ENCODE measurements around the gene PTTG1IP. TPM values are rescaled to one million over a fixed set of nuclear protein-coding genes. Genes with fewer than 3 reads are reported as not detected.

PTTG1IP gene
- total RNA-seq, 2 experiments from 2014 or later = 38.9 to 58.1 TPM

DNA sequence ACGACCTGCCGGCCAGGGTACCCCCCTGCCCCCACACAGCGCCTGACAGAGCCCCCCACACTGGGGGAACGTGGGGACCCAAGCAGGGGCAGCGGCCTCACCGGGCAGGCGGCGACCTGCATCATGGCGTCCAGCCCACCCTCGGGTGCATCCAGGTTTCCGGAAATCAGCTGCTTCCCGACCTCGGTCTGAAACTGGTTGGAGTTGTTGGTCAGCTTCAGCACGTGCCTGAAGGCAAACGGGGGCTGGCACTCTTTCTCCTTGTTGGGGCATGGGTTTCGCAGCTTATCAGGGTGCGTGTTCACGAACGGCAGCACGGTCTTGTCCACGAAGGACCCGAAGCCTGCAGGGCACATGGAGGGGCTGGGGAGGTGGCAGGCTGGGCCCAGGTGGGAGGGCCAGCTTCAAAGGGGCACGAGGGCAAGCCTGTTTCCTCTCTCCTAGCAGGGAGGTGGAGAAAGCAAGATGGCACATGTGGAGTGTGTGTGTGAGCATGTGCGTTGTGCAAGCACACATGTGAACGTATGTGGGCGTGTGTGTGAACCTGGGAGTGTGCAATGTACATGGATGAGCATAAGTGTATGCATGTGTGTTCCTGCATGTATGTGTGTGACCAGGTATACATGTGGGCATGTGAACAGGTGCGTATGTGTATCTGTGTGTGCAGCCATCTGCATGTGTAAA is 28.0 kb upstream of the PTTG1IP start:
- TF ChIP-seq, protein P1, sequence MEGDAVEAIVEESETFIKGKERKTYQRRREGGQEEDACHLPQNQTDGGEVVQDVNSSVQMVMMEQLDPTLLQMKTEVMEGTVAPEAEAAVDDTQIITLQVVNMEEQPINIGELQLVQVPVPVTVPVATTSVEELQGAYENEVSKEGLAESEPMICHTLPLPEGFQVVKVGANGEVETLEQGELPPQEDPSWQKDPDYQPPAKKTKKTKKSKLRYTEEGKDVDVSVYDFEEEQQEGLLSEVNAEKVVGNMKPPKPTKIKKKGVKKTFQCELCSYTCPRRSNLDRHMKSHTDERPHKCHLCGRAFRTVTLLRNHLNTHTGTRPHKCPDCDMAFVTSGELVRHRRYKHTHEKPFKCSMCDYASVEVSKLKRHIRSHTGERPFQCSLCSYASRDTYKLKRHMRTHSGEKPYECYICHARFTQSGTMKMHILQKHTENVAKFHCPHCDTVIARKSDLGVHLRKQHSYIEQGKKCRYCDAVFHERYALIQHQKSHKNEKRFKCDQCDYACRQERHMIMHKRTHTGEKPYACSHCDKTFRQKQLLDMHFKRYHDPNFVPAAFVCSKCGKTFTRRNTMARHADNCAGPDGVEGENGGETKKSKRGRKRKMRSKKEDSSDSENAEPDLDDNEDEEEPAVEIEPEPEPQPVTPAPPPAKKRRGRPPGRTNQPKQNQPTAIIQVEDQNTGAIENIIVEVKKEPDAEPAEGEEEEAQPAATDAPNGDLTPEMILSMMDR (conservative IDR thresholded peaks at IDR 0.05; ENCODE audit: low read length) = no peak
- TF ChIP-seq EZH2phosphoT487 (IDR thresholded peaks at IDR 0.05; ENCODE audit: borderline replicate concordance, low read depth, low read length) = no peak
- no peaks in the 10 kb centered on the region for H3K9me2 ChIP-seq (ENCODE audit: insufficient read depth, low read length)

DNA sequence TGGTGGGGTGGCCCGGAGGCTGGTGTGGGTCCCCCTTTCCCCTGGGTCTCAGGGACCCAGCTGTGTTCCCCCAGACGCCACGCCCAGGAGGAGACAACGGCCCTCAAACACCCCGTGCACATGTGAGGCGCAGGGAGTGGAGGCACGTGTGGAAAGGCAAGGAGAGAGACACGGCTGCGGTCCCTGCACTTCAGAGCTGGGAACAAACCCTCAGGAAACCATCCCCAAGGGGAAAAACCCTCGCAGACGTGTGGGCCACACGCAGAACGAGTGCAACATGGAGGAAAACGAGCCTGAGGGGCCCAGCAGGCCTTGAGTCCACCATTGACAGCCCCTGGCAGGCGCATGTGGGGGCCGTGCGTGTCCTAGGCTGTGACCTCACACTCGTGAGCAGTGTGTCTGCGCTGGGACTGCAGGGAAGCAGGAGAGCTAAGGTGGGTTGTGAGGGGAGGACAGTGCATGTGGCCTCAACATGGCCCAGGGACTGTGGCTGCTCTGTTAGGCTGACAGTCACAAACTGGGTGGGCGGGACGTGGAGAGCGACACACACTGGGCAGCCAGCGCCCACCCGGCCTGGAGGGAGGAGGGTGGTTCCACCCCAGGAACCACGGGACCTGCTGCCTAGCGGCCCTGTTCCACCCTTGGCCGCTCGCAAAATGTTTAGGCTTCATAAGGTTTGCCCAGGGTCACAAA is 27.2 kb upstream of the PTTG1IP start:
- no peaks in the 10 kb centered on the region for H3K4me1 ChIP-seq (ENCODE audit: insufficient read depth, low read length, poor library complexity, severe bottlenecking)
- no peak overlapping the region for H3K4me2 ChIP-seq (ENCODE audit: low read length)
- no peaks in the 10 kb centered on the region for H3K9me3 ChIP-seq (ENCODE audit: low read length)
- no peak for DNase-seq (ENCODE audit: low spot score)
- no peak overlapping the region for H2AFZ ChIP-seq (ENCODE audit: low read length)
- POLR2A ChIA-PET = no interaction called here
- H3K27ac ChIP-seq (ENCODE audit: low read depth, low read length, poor library complexity, severe bottlenecking) = no peak overlapping the region
- H3K9me2 ChIP-seq (ENCODE audit: insufficient read depth, low read length) = no peaks in the 10 kb centered on the region
- CTCF ChIA-PET (ENCODE audit: unreplicated experiment) = no interaction called here
- TF ChIP-seq, protein P1 (conservative IDR thresholded peaks at IDR 0.05; ENCODE audit: low read length) = no peak
- no peak for TF ChIP-seq EZH2phosphoT487 (IDR thresholded peaks at IDR 0.05; ENCODE audit: borderline replicate concordance, low read depth, low read length)
- intact Hi-C loops (cut with micrococcal nuclease; ENCODE audit: unreplicated experiment) = no loop called here
- no peaks in the 10 kb centered on the region for H4K20me1 ChIP-seq (ENCODE audit: insufficient read depth, low read length)
- H3K36me3 ChIP-seq (ENCODE audit: insufficient read depth, low read length) = no peaks in the 10 kb centered on the region
- no peaks in the 10 kb centered on the region for H3K79me2 ChIP-seq (ENCODE audit: insufficient read depth, low read depth, low read length)
- no TSS peak for BruUV-seq (replicated peaks)
- H3K4me3 ChIP-seq (ENCODE audit: low read depth, low read length, poor library complexity, severe bottlenecking) = no peak overlapping the region

More for the DNA sequence above, 28.0 kb upstream of the PTTG1IP start:
- H2AFZ ChIP-seq (ENCODE audit: low read length) = no peak overlapping the region
- no peaks in the 10 kb centered on the region for H3K9me3 ChIP-seq (ENCODE audit: low read length)
- H3K79me2 ChIP-seq (ENCODE audit: insufficient read depth, low read depth, low read length) = no peaks in the 10 kb centered on the region
- H3K4me2 ChIP-seq (ENCODE audit: low read length) = no peak overlapping the region
- BruUV-seq (replicated peaks) = no TSS peak
- no peaks in the 10 kb centered on the region for H3K4me1 ChIP-seq (ENCODE audit: insufficient read depth, low read length, poor library complexity, severe bottlenecking)
- ChIA-PET POLR2A (no interaction called here), CTCF (ENCODE audit: unreplicated experiment) (no interaction called here)
- intact Hi-C loops (cut with micrococcal nuclease; ENCODE audit: unreplicated experiment) = no loop called here
- H3K27ac ChIP-seq (ENCODE audit: low read depth, low read length, poor library complexity, severe bottlenecking) = no peak overlapping the region
- H3K36me3 ChIP-seq (ENCODE audit: insufficient read depth, low read length) = no peaks in the 10 kb centered on the region
- no peak for DNase-seq (ENCODE audit: low spot score)
- H3K4me3 ChIP-seq (ENCODE audit: low read depth, low read length, poor library complexity, severe bottlenecking) = no peak overlapping the region
- no peaks in the 10 kb centered on the region for H4K20me1 ChIP-seq (ENCODE audit: insufficient read depth, low read length)

Data from OCI-LY7 (cell line).